HG03039 (cell line): Measurements from ENCODE around the gene CSF1R.
"Not testable (repeated sequence)": the region's sequence is repeated elsewhere in the genome, so short reads cannot be mapped to it uniquely, and the experiment has no call there.

Experiments used
- ATAC-seq: cut with Tn5 transposase; IDR thresholded peaks from one replicate; pipeline ENCODE4 v1.9.1; 2021; ENCODE audit warnings: mild to moderate bottlenecking, moderate library complexity; ENCODE audit not compliant: unreplicated experiment

The CSF1R gene

DNA sequence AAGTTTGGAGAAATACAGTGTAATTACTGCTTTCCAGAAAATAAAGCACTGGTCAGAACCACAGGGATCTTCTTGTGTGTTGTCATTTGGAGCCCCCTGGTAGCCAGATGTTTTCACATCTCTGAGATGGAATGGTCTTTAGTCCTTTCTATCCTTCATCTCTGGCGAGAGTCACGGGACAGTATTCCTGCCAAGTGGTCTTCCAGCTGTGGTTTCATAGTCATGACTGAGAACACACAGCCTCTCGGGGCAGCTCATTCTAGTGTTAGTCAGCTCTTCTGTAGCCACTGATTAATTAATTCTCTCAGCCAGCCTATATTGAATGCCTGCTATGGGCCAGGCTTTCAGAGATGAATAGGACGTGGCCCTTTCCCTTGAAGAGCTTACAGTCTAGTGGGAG is 51.7 kb downstream of the CSF1R start:
- no peak for ATAC-seq

- ATAC-seq: no peak
These were observed 53.0 kb downstream of the CSF1R start for GRCh38 chr5:150033334-150033733.

DNA sequence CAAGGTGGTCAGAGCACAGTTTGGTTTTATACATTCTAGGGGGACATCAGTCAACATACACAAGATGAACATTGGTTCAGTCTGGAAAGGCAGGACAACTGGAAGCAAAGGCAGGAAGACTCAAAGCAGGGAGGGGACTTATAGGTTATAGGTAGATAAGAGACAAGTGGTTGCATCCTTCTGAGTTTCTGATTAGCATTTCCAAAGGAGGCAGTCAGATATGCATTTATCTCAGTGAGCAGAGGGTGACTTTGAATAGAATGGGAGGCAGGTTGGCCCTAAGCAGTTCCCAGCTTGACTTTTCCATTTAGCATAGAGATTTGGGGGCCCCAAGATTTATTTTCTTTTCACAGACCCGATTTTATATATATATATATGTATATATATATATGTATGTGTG is 58.3 kb downstream of the CSF1R start:
- ATAC-seq: not testable (repeated sequence)

DNA sequence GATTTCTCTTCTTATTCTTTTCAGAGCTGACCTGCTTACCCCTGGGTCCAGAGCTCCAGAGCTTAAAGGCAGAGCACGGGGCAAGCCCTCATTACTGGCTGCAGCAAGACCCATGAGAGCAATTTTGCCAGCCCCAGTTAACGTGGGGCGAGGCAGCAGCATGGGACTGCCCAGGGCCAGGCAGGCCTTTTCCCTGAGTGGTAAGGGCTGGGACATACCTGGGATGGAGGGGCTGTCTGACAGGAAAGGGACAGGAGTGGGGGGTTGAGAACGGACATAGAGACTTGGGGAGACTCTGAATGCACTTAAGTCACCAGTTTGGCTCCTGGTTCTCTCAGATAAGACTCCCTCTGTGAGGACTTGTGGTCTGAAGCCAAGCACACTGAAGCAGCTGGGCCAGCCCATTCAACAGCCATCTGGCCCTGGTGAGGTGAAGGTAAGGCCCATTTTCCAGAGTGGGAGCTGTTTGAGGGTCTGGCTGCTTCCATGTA is 59.6 kb downstream of the CSF1R start:
- no peak for ATAC-seq

DNA sequence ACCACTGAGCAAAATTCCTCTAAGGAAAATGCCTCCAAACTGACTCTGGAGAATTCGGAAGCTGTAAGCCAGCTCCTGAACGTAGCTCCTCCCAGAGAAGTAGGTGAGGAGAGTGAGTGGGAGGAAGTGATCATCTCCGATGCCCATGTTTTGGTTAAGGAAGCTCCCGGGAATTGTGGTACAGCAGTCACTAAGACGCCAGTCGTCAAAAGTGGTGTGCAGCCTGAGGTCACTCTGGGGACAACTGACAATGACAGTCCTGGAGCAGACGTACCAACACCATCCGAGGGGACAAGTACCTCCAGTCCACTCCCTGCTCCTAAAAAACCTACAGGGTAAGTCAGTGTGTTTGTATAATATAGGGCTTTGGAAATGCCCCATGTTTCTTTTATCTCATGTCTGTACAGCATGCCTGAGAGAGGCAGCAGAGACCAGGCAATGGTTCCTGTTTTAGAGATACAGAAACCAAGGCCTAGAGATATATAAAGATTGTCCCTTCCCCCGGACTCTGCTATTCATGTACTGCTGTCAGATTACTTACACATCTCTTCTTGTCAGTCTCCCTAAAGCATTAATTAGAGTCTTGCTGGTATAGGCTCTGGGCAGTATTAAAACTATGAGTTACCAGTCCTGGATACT is 61.9 kb downstream of the CSF1R start:
- no peak for ATAC-seq

DNA sequence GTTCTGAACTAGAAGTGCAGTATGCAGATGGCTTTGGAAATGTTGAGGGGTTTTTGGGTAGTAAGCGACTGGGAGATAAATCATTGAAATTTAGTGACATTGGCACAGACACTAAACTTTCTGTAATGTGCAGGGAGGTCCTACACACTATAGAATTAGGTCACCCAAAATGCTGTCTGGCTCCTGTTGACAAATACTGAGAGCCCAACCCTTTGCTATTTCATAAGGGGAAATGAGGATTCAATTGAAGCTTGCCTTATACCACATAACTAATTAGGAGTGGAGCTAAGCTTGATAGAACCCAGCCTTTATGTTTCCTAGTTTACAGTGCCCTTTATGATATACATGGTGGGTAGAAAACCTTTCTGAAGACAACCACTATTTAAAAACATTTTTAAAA is 63.2 kb downstream of the CSF1R start:
- no peak for ATAC-seq

- ATAC-seq: no peak
These were observed 63.7 kb downstream of the CSF1R start for GRCh38 chr5:150022681-150023080.

DNA sequence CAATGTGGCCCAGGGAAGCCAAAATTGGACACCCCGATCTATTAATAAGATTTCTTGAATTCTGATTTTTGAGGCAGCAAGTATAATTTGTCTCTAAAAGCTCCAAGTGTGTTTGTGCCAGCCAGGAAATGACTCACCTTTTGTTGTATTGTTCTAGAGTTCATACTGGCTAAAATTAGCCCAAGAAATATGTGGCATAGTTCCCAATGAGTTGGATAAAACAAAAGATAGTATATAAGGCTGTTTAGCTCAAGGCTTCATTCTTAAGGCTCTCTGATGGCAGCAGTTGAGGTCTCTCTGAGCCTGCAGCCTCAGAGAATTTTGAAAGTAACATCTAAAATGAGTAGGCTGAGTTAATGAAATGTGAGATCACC is 64.2 kb downstream of the CSF1R start:
- ATAC-seq: no peak

GRCh38 chr5:150021491-150022157 is 64.7 kb downstream of the CSF1R start:
- ATAC-seq: no peak

GRCh38 chr5:150020249-150020648 is 66.1 kb downstream of the CSF1R start:
- no peak for ATAC-seq

DNA sequence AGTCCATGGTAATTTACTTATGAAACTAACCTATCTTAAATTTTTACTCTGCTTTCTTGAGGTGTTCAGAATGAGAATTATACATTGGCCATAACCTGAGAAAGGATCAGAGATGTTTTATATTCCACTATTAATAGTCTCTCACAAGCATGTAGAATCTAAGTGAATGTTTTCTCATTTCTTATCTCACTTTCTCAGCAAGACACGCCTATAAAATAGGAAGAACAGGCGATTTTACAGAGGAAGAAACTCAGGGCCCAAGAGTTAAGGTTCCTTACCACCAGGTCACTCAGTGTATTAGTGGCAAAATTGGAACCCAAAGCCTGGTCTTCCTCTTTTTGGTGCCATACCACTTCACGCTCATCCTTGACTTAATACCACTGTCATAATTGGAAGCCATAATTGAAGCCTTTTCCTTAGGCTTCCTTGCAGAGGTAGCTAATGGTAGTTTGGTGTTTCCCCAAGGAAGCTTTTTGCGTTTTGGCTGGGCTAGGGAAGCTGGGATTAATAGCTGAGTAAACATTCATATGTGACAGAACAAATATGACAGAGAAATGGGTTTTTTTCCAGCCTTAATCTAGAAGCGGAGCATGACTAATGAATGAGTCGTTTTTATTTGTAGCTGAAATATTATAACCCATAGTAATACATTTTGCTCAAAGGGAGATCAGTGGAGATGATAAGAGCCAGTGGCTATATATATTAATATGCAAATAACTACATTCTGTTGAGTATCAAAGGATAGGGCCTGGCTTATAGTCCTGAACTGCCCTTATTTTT is 68.9 kb downstream of the CSF1R start:
- ATAC-seq: no peak

- no peak for ATAC-seq
These were observed 69.8 kb downstream of the CSF1R start for GRCh38 chr5:150016537-150016936.

- ATAC-seq: no peak
These were observed 70.9 kb downstream of the CSF1R start for GRCh38 chr5:150015415-150015814.

DNA sequence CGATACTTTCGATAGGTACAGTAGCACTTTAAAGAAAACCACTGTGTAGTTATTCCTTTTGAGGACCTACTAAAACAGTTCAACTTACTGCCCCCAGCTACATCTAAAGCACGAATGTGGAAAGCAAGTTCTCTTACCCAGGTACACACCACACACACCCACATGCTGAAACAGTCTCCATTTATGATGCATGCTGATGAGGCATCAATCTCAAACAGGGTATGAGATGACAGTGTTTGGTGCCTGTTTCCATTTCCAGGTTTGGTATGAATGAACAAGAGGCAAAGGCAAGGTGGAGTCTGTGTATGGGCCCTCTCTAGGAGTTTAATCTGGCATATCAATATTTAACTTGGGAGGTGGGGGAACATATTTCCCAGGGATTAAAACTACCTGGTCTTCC is 71.9 kb downstream of the CSF1R start:
- ATAC-seq: no peak

DNA sequence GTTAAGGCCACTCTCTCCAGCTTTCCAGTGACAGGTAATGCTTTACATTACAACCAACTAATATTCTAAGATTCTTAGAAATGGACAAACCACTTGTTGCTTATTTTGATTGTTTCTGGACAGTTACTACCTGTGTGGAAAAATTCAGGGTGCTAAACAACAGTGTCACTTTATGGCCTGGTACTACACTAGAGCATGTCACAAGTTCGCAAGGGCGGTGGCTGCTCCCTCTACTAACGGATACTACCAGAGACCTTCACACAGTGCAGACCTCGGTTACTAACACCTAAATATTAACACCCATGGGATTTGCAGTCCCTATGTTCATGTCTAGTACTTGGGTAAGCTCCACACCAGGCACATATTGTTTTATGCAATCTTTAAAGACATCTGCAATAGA is 72.4 kb downstream of the CSF1R start:
- ATAC-seq: no peak

- ATAC-seq: no peak
These were observed 76.5 kb downstream of the CSF1R start for GRCh38 chr5:150009671-150010387.

- no peak for ATAC-seq
These were observed 79.3 kb downstream of the CSF1R start for GRCh38 chr5:150007050-150007449.

DNA sequence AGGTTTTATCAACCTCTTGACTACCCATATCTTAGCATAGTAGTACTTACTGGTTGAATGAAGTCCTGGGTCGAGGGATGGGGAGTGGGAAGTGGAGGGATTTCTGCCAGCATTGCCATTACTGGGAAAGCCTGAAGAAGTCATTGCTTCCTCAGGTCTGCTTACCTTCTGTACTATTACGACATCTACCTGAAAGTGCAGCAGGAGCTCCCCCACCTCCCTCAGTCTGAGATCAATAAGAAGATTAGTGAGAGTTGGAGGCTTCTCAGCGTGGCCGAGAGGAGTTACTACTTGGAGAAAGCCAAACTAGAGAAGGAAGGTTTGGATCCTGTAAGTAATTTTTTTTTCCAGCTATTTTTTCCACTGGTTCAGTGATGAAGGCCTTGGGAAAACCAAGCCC is 80.0 kb downstream of the CSF1R start:
- ATAC-seq: no peak
